Liver (tissue), 9 donors: ENCODE measurements around the gene PUS3. TPM values are rescaled to one million over a fixed set of nuclear protein-coding genes. Genes with fewer than 3 reads are reported as not detected.

Source experiments
- DNase-seq: peaks from one replicate; pipeline ENCODE4 v3.0.0-alpha.2; 2017; ENCODE audit warnings: low spot score
- H3K27ac ChIP-seq, 2 donors: one replicate each; pipeline ENCODE4 v1.7.0; 2013; ENCODE audit warnings: inconsistent platforms in 2 of 2, low read length in 2 of 2, control low read depth in 1 of 2, low read depth in 1 of 2, mild to moderate bottlenecking in 1 of 2
- H3K27me3 ChIP-seq, 4 donors: one replicate each; pipeline versions ENCODE4 v1.6.1 to v1.7.0; 2013; ENCODE audit warnings: low read length in 3 of 4, inconsistent platforms in 1 of 4, mild to moderate bottlenecking in 1 of 4, moderate library complexity in 1 of 4; ENCODE audit not compliant: control insufficient read depth in 4 of 4, insufficient read depth in 4 of 4
- H3K36me3 ChIP-seq, 4 donors: one replicate each; pipeline versions ENCODE4 v1.6.1 to v1.7.0; 2013; ENCODE audit warnings: low read length in 3 of 4, mild to moderate bottlenecking in 3 of 4, low read depth in 1 of 4, moderate library complexity in 1 of 4; ENCODE audit not compliant: control insufficient read depth in 4 of 4, insufficient read depth in 3 of 4
- H3K4me1 ChIP-seq, 4 donors: one replicate each; pipeline versions ENCODE4 v1.6.1 to v1.7.0; 2013; ENCODE audit warnings: low read length in 3 of 4, mild to moderate bottlenecking in 3 of 4, moderate library complexity in 1 of 4; ENCODE audit not compliant: control insufficient read depth in 4 of 4, insufficient read depth in 4 of 4
- H3K4me3 ChIP-seq, 3 donors: one replicate each; pipeline versions ENCODE4 v1.6.1 to v1.7.0; 2013; ENCODE audit warnings: low read length in 3 of 3, control low read depth in 1 of 3, low read depth in 1 of 3, mild to moderate bottlenecking in 1 of 3
- H3K9ac ChIP-seq, 2 donors: one replicate each; pipeline ENCODE4 v1.7.0; 2013; ENCODE audit warnings: low read length in 2 of 2, mild to moderate bottlenecking in 2 of 2, moderate library complexity in 2 of 2, control low read depth in 1 of 2, low read depth in 1 of 2
- H3K9me3 ChIP-seq, 4 donors: one replicate each; pipeline versions ENCODE4 v1.6.1 to v1.7.0; 2013; ENCODE audit warnings: low read length in 3 of 4; ENCODE audit not compliant: control insufficient read depth in 4 of 4
- ATF3 ChIP-seq: IDR thresholded peaks from 2 replicates; pipeline ENCODE4 v1.6.1; 2016; ENCODE audit warnings: antibody characterized with exemption
- CTCF ChIP-seq: fragments of 150-350 bp; IDR thresholded peaks from 2 replicates; pipeline ENCODE4 v1.5.1; 2017; ENCODE audit warnings: improper control_type of control experiment, low read depth, low read length; ENCODE audit not compliant: missing input control
- EGR1 ChIP-seq, 2 donors: IDR thresholded peaks; 2 replicates each; pipeline ENCODE4 v1.6.1; 2016 to 2018; ENCODE audit warnings: antibody characterized with exemption in 2 of 2, low read depth in 2 of 2
- GABPA ChIP-seq, 2 donors: IDR thresholded peaks in 1 of 2; conservative IDR thresholded peaks in 1 of 2; 2 replicates each; pipeline ENCODE4 v1.6.1; 2016; ENCODE audit warnings: antibody characterized with exemption in 2 of 2, mild to moderate bottlenecking in 1 of 2, moderate library complexity in 1 of 2
- HNF4A ChIP-seq, 2 donors: conservative IDR thresholded peaks; 2 replicates each; pipeline ENCODE4 v1.6.1; 2016; ENCODE audit warnings: antibody characterized with exemption in 2 of 2, mild to moderate bottlenecking in 2 of 2
- HNF4G ChIP-seq: IDR thresholded peaks from 2 replicates; pipeline ENCODE4 v1.6.1; 2016; ENCODE audit warnings: antibody characterized with exemption
- JUND ChIP-seq, 2 donors: IDR thresholded peaks; 2 replicates each; pipeline ENCODE4 v1.6.1; 2016; ENCODE audit warnings: antibody characterized with exemption in 2 of 2
- MAX ChIP-seq: IDR thresholded peaks from 2 replicates; pipeline ENCODE4 v1.6.1; 2016; ENCODE audit warnings: antibody characterized with exemption
- NR2F2 ChIP-seq: IDR thresholded peaks from 2 replicates; pipeline ENCODE4 v1.6.1; 2016; ENCODE audit warnings: antibody characterized with exemption
- RAD21 ChIP-seq, 2 donors: IDR thresholded peaks; 2 replicates each; pipeline ENCODE4 v1.6.1; 2016; ENCODE audit warnings: antibody characterized with exemption in 2 of 2, mild to moderate bottlenecking in 2 of 2
- REST ChIP-seq: IDR thresholded peaks from 2 replicates; pipeline ENCODE4 v1.6.1; 2016; ENCODE audit warnings: antibody characterized with exemption, mild to moderate bottlenecking
- RXRA ChIP-seq, 2 donors: IDR thresholded peaks; 2 replicates each; pipeline ENCODE4 v1.6.1; 2017 to 2018; ENCODE audit warnings: antibody characterized with exemption in 2 of 2, mild to moderate bottlenecking in 1 of 2
- SP1 ChIP-seq: IDR thresholded peaks from 2 replicates; pipeline ENCODE4 v1.6.1; 2018; ENCODE audit warnings: antibody characterized with exemption, mild to moderate bottlenecking
- TAF1 ChIP-seq: conservative IDR thresholded peaks from 2 replicates; pipeline ENCODE4 v1.6.1; 2016; ENCODE audit warnings: antibody characterized with exemption, mild to moderate bottlenecking
- YY1 ChIP-seq: IDR thresholded peaks from 2 replicates; pipeline ENCODE4 v1.6.1; 2016; ENCODE audit warnings: antibody characterized with exemption, mild to moderate bottlenecking
- ZBTB33 ChIP-seq: IDR thresholded peaks from 2 replicates; pipeline ENCODE4 v1.6.1; 2016; ENCODE audit warnings: antibody characterized with exemption
- WGBS: extraction: QIAGEN DNeasy Blood & Tissue Kit; methylation state at CpG from one replicate; pipeline ENCODE4 v1.1.7; 2013; 5-methylcytosine and 5-hydroxymethylcytosine counted together
- polyA plus RNA-seq, 2 donors: library from polyadenylated mRNA; stranded (reverse) in 1 of 2; unstranded in 1 of 2; fragments of 200-250 nt in 1 of 2; fragments of >200 nt in 1 of 2; fragmentation: Nextera tagmentation in 1 of 2; extraction: Ambion mirVana in 1 of 2; gene quantifications; one replicate each; pipeline versions ENCODE4 v1.2.1 to v1.2.3, GENCODE V29; 2013 to 2015
- total RNA-seq, 2 donors: library from RNA; depleted of rRNA; stranded (reverse); fragments of >200 nt; gene quantifications; one replicate each; pipeline ENCODE4 v1.2.3, GENCODE V29; 2014
- donor health status: healthy.
- donor health status: healthy.
- donor health status: healthy.
- donor health status: healthy.
- donor health status: healthy.

Gene PUS3
- total and polyA plus RNA-seq, 4 donors: 15.5 to 22.2 (median 17.1) TPM

GRCh38 chr11:125929445-125930075, 26.6 kb upstream of the PUS3 start:
- H3K36me3 ChIP-seq: no peaks in the 10 kb centered on the region
- H3K9me3 ChIP-seq: no peaks in the 10 kb centered on the region
- no peak for TF ChIP-seq ZBTB33
- no peak for TF ChIP-seq HNF4A (conservative IDR thresholded peaks at IDR 0.05)
- no peak for TF ChIP-seq JUND (IDR thresholded peaks at IDR 0.05)
- no peak for TF ChIP-seq NR2F2
- TF ChIP-seq EGR1 (IDR thresholded peaks at IDR 0.05; ENCODE audit: low read depth in 2 of 2): no peak
- 84% methylated on average over 9 of the region's 9 CpGs for WGBS
- H3K9ac ChIP-seq: no peak overlapping the region
- H3K4me3 ChIP-seq: no peak overlapping the region
- no peak overlapping the region for H3K27ac ChIP-seq
- no peak for DNase-seq
- H3K4me1 ChIP-seq: peaks cover 3 to 15% (median 7%) of the 10 kb centered on the region in 4 donors
- no peaks in the 10 kb centered on the region for H3K27me3 ChIP-seq

- DNase-seq: no peak
- TF ChIP-seq MAX: no peak
- TF ChIP-seq HNF4A (conservative IDR thresholded peaks at IDR 0.05): no peak
- no peak for TF ChIP-seq HNF4G
- TF ChIP-seq RXRA (IDR thresholded peaks at IDR 0.05): no peak
- no peak for TF ChIP-seq YY1
- no peak for TF ChIP-seq REST
- 93% methylated on average over 12 of the region's 12 CpGs for WGBS
These were observed 23.7 kb upstream of the PUS3 start for GRCh38 chr11:125926682-125927081.

GRCh38 chr11:125925804-125926203, 22.8 kb upstream of the PUS3 start:
- 72% methylated on average over 3 of the region's 3 CpGs for WGBS
- Histone ChIP-seq H3K9ac (no peak overlapping the region), H3K9me3 (no peaks in the 10 kb centered on the region), H3K36me3 (no peaks in the 10 kb centered on the region), H3K27me3 (no peaks in the 10 kb centered on the region), H3K4me1 (peaks cover 3 to 15% (median 7%) of the 10 kb centered on the region in 4 donors), H3K4me3 (no peak overlapping the region), H3K27ac (peak overlapping the region in 1 of 2 donors; percentile 15)
- DNase-seq: no peak
- no peak for TF ChIP-seq TAF1
- no peak for TF ChIP-seq REST
- no peak for TF ChIP-seq RAD21 (IDR thresholded peaks at IDR 0.05)
- TF ChIP-seq EGR1 (IDR thresholded peaks at IDR 0.05; ENCODE audit: low read depth in 2 of 2): no peak
- TF ChIP-seq RXRA (IDR thresholded peaks at IDR 0.05): no peak
- no peak for TF ChIP-seq GABPA (IDR thresholded peaks at IDR 0.05 in 1 of 2, conservative IDR thresholded peaks at IDR 0.05 in 1 of 2)
- no peak for TF ChIP-seq ATF3
- TF ChIP-seq CTCF: no peak
- no peak for TF ChIP-seq SP1
- no peak for TF ChIP-seq NR2F2

More at GRCh38 chr11:125926682-125927081, 23.7 kb upstream of the PUS3 start:
- H3K36me3 ChIP-seq: no peaks in the 10 kb centered on the region
- no peaks in the 10 kb centered on the region for H3K27me3 ChIP-seq
- H3K9me3 ChIP-seq: no peaks in the 10 kb centered on the region
- no peak overlapping the region for H3K4me3 ChIP-seq
- H3K4me1 ChIP-seq: peaks cover 3 to 15% (median 7%) of the 10 kb centered on the region in 4 donors
- H3K9ac ChIP-seq: no peak overlapping the region
- H3K27ac ChIP-seq: no peak overlapping the region
